SH-SY5Y (cell line): ENCODE results near the gene CLCA4.

Experiments
- GATA2 ChIP-seq: IDR thresholded peaks from 2 replicates; pipeline ENCODE4 v1.6.1; 2011; ENCODE audit warnings: mild to moderate bottlenecking, low read depth, low read length
- GATA3 ChIP-seq: IDR thresholded peaks from 2 replicates; pipeline ENCODE4 v1.6.1; 2011; ENCODE audit warnings: low read depth, mild to moderate bottlenecking, low read length, moderate library complexity

Gene CLCA4, protein sequence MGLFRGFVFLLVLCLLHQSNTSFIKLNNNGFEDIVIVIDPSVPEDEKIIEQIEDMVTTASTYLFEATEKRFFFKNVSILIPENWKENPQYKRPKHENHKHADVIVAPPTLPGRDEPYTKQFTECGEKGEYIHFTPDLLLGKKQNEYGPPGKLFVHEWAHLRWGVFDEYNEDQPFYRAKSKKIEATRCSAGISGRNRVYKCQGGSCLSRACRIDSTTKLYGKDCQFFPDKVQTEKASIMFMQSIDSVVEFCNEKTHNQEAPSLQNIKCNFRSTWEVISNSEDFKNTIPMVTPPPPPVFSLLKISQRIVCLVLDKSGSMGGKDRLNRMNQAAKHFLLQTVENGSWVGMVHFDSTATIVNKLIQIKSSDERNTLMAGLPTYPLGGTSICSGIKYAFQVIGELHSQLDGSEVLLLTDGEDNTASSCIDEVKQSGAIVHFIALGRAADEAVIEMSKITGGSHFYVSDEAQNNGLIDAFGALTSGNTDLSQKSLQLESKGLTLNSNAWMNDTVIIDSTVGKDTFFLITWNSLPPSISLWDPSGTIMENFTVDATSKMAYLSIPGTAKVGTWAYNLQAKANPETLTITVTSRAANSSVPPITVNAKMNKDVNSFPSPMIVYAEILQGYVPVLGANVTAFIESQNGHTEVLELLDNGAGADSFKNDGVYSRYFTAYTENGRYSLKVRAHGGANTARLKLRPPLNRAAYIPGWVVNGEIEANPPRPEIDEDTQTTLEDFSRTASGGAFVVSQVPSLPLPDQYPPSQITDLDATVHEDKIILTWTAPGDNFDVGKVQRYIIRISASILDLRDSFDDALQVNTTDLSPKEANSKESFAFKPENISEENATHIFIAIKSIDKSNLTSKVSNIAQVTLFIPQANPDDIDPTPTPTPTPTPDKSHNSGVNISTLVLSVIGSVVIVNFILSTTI

DNA sequence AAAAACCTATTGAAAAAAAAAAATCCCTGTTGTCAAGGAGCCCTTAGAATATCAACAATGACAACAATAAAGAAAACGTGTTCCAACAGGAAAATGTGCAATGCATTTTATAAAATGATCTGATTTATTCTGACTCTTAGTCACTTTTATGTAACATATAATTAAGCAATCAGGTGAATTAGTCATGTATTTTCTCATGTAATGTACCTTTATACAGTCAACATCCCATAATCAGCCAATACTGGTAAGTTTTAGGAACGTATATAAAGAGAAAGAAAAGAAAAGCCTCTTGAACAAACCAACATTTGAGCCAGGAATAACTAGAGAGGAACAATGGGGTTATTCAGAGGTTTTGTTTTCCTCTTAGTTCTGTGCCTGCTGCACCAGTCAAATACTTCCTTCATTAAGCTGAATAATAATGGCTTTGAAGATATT is at the start of gene CLCA4:
TSS of gene CLCA4 (plus strand) at position 292 of the 435 bp plus-strand sequence. CDS start at position 334, 42 bp downstream.
- no peak for TF ChIP-seq GATA3
- no peak for TF ChIP-seq GATA2

DNA sequence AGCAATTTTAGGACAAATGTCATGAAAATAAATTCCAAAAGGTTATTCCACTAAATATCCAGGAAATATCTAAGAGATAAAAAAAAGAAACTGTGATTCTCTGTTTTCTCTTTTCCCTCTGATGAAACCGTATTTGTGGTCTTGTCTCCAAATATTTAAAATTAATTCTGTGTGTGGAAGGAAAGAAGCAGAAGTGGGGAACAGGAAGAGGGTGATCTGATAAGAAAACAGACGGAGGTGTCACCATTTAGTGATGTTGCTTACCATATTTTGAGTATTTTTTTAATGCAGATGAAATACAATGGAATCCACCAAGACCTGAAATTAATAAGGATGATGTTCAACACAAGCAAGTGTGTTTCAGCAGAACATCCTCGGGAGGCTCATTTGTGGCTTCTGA is 48.6 kb upstream of the CLCA4 start:
- TF ChIP-seq GATA3 (no peak), GATA2 (no peak)

DNA sequence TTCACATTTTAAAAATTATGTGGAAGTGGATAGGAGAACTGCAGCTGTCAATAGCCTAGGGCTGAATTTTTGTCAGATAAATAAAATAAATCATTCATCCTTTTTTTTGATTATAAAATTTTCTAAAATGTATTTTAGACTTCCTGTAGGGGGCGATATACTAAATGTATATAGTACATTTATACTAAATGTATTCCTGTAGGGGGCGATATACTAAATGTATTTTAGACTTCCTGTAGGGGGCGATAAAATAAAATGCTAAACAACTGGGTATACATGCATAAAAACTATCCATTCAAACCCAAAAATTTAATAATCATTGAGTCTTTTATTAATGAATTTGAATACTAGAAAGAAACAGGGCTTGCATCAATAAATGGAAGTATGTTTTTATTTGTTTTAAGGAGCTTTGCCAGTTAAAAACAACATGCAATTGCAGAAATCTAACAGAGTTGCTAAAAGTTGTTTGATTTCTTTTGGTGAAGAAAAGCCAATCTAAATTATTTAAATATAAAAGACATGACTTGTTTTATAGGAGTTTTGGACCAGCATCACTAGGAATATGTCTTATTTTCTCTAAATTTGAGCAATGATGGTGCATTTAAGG is 46.8 kb upstream of the CLCA4 start:
- TF ChIP-seq GATA3 (no peak), GATA2 (no peak)

DNA sequence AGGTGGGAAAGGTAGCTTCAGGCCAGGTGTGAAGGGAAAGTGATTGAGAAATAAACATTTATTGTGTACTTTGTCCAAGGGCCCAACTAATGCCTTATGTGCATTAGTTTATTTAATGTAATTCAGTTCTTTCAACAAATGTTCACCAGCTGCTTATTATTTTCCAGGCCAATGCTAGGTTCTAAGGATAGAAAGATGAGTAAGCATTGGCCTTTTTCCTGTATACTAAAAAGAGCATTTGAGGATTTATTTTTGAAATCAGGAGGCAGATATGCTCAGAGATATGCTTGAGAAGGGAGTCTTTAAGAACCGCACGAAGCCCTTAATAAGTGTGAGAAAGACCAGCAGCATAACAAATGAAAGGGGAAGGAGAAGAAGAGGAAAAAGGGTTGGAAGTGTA is 46.2 kb upstream of the CLCA4 start:
- TF ChIP-seq GATA2 (no peak), GATA3 (no peak)

DNA sequence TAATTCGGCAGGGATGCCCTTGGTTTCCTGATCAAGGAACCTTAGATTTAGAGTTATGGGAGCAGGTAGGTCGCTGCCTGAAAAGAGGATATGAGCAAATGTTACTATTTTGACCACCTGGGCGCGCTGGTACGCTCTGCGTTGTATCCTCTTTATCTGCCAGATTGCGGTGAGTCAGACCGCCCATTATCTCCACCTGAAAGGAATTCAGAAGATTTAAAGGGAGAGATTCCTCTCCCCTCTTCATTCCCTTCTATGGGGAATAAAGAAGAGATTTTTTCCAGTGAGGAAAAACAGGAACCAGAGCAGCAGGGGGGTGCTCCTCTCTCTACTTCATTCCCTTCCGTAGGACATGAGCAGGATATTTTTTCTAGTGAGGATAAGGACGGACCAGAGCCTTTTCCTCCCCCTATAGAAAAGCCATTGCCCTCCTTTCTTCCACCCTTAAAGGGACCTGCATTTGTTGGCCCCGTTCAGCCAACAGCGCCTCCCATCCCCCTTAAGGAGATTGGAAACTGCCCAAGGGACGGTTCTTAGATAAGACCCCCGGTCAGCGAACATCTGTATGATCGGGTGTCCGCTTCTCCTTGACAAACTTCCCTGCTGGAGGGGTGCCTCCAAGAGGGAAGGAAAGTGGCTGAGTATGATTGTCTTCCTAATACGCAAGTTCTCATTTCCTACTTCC is 44.0 kb upstream of the CLCA4 start:
- TF ChIP-seq GATA3 (no peak), GATA2 (no peak)

DNA sequence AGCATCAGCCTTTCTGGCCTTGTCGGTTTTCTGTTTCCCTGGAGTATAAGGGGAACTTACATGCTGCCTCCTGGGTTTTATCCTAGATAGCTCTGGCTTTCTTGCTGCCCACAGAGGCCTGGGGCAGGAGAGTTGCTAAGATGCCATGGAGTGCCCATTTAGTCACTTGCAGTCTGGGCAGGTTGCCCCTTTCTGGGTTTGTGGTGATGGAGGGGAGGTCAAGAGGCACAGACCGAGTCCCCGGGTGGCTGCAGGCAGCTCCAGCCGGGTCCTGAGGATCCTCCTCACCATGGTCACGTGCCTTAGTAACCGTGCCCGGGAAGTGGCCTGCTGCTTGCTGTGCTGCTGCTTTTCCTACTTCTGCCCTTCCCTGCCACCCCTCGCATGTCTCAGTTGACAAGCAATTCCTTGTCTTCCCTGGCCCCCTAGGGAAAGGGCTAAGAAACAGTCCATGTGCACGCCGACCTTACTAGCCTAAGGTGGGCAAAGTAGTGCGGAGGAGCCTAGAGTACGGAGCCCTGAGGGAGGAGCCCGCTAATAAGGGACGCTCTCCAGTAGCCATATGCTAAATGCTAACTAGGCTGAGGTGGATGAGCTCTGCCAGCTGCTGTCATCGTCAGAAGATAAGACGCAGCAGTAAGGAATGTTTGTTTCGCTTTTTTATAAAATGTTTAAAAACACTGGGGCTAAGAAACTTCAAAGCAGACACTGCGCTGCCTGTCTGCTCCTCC is 43.3 kb upstream of the CLCA4 start:
- TF ChIP-seq GATA2 (no peak), GATA3 (no peak)

DNA sequence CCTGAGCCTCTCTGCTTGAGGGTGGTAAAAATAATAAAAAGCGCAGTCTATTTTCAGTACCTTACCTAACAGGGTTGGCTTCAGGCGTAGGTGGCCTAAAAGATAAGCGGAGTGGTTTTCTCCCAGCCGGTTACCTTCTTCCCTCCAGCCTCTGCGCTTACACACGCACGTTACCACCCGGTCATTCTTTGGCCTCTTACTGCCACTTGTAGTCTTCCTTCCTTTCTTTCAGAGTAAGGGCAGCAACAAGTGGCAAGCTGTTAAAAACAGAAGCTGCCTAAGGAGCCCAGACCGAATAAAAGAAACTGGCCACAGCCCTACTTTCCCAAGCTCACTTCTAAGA is 42.8 kb upstream of the CLCA4 start:
- no peak for TF ChIP-seq GATA2

DNA sequence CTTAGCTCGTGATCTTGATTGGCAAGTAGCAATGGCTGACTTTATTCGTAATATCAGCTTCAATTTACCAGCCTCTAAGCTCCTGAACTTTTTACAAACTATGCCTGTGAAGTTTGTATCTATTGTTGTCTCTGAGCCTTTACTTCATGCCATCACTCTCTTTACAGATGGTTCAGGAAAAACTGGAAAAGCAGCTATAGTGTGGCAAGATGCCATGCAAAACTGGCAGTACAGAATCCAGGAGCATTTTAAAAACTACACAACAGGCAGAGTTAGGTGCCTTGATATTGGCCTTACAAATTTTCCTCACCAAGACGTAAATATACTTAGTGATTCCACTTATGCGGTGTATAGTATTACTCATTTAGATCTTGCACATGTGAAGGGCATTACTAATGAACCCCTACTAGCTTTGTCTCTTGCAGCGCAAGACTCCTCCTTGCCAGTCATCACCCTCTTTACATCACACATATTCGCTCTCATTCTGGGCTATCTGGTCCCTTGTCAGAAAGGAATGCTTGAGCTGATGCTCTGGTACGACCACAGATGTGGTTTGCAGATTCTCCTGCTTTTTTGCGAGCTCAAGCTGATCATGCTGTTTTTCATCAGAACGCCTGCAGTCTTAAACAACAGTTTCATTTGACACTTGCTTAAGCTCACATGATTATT is 41.8 kb upstream of the CLCA4 start:
- TF ChIP-seq GATA3, result no peak
- no peak for TF ChIP-seq GATA2

DNA sequence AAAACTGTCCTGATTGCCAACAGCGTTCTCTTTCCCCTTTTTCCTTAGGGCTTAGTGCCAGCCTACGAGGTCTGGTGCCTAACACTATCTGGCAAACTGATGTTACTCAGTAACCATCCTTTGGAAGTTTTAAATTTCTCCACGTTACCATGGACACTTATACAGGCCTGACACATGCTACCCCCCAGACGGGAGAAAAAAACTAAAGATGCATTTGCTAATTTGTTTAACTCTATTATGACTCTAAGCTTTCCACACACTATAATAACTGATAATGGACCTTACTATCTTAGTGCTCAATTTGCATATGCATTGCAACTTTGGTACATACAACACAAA is 41.3 kb upstream of the CLCA4 start:
- TF ChIP-seq GATA2, result no peak
- TF ChIP-seq GATA3, result no peak

DNA sequence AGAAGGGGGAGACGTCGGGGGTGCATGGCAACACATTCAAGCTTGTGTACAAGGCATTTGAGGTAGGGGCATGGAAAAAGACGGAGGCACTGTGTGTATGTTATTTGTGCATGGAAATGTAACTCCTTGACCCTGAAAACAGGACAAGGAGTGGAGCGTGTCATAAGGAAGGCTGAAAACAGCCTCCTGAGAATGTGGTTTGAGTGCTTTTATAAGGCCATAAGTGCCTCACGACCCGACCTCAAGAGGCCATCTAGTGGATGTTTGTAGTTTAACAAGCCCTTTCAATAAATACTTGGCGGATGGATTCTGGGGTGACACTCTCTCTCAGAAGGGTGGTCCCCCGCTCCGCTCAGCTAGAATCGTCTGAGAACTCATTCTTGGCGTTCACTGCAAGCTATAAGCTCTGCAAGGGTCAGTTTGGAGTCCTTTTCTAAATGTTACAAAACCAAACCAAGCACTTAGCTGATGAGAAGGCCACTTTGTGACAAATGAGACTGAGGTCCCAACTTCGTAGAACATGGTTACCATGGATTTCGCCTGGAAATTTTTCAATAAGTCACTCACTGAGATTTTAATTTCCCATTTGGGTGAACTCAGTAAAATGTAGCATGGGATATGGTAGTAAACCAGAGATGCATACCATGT is 38.8 kb upstream of the CLCA4 start:
- no peak for TF ChIP-seq GATA3
- TF ChIP-seq GATA2, result no peak

DNA sequence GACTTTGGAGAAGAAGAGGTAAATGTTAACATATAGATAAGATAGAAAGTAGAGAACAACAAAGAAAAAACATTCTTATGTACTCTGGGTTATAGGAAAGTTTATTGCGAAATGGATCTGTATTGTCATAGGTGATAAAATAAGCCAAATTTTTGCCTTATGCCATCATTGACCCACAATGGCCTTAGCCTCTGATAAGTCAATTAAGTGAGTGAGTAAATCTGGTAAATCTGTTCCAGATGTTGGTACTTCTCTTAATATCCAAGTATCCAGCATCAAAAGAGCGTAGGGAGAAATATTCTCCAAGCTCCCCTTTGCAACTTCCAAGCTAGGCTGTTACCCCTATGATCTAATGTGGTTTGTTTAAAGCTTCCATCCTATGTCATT is 38.3 kb upstream of the CLCA4 start:
- no peak for TF ChIP-seq GATA3
- no peak for TF ChIP-seq GATA2

DNA sequence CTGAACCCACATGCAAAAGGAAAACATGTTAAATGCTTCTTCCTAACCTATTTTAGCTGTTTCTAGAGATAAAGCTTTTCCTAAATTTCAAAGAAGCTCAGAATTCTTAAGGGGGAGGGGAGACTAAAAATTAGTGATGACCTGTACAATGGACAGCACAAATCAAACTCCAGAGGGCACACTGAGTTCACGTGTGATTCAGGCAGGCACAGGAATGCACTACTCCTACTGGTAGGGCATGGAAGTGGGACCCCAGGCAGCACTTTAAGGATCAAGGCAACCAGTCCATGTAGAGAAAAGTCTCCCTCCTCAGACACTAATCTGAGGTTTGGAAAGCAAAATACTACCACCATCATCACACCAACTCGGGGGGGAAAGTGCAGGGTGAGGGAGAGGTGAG is 31.3 kb upstream of the CLCA4 start:
- TF ChIP-seq GATA3 (no peak), GATA2 (no peak)

DNA sequence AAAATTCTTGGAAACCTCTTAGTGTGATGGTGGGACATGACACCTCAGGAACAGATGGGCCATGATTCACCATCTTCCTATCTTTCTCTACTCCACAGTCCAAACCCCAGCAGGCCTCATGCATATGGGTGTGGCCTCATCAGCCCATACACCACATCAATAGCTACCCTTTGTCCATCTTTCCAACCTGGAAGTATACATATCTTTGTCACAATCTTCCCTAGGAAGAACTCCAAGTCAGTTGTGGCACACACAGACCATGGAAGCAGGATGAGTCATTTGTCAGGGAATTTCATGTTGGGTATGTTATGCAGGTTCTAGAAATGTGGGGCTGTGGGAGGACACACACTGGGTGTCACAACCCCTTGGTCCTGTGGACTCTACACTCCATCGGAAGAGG is 30.5 kb upstream of the CLCA4 start:
- TF ChIP-seq GATA3, result no peak
- no peak for TF ChIP-seq GATA2

DNA sequence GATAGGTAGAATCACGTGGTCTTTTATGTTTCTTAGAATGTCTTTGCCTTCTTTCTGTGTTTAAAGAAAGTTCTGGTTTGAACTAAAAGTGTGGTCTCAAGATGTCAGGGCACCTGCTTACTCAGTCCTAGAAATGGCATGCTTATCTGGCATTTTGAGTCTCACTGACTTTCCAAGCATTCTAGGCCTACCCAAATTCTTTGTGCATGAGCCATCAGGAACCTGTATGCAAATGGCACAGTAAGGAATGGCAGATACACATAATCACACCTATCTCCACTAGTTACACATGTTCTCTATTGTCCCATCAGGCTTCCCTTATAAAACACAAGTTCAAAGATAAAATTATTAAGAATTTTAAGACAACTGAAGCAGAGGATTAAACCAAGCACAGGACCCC is 29.5 kb upstream of the CLCA4 start:
- no peak for TF ChIP-seq GATA2
- TF ChIP-seq GATA3, result no peak
